SK-N-SH treated with all-trans-retinoic acid at 6 μM for 48 hours (cell line): Measurements from ENCODE around the gene GRK2.

Experiments
- ARNTL ChIP-seq: fragments of 450-650 bp; formaldehyde crosslinking; IDR thresholded peaks from 2 replicates; pipeline ENCODE4 v1.5.0; 2020; ENCODE audit warnings: low read depth, mild to moderate bottlenecking, moderate library complexity, borderline replicate concordance
- BACH2 ChIP-seq: fragments of 250-450 bp; sonication (Bioruptor Pico); IDR thresholded peaks from 2 replicates; pipeline ENCODE4 v1.9.0; 2021; ENCODE audit warnings: mild to moderate bottlenecking, borderline replicate concordance
- CSRNP3 ChIP-seq: fragments of 250-450 bp; sonication (Bioruptor Pico); IDR thresholded peaks from 2 replicates; pipeline ENCODE4 v1.5.1; 2021; ENCODE audit warnings: mild to moderate bottlenecking, moderate library complexity
- ESRRG ChIP-seq: fragments of 250-450 bp; sonication (Bioruptor Pico); IDR thresholded peaks from 2 replicates; pipeline ENCODE4 v1.6.1; 2021; ENCODE audit warnings: mild to moderate bottlenecking
- GLIS3 ChIP-seq: fragments of 250-450 bp; sonication (Bioruptor Pico); IDR thresholded peaks from 2 replicates; pipeline ENCODE4 v1.5.0; 2020; ENCODE audit warnings: mild to moderate bottlenecking, moderate library complexity
- RARB ChIP-seq: fragments of 250-450 bp; sonication (Bioruptor Pico); IDR thresholded peaks from 2 replicates; pipeline ENCODE4 v1.8.0; 2021; ENCODE audit warnings: mild to moderate bottlenecking, moderate library complexity
- TF ChIP-seq, protein P1 (sequence below): fragments of 250-450 bp; sonication (Bioruptor Pico); IDR thresholded peaks from 2 replicates; pipeline ENCODE4 v1.8.0; 2020; ENCODE audit warnings: mild to moderate bottlenecking, moderate library complexity, borderline replicate concordance
- TF ChIP-seq, protein P2 (sequence below): fragments of 250-450 bp; sonication (Bioruptor Pico); IDR thresholded peaks from 2 replicates; pipeline ENCODE4 v1.5.1; 2020; ENCODE audit warnings: low read depth, mild to moderate bottlenecking, moderate library complexity

DNA sequence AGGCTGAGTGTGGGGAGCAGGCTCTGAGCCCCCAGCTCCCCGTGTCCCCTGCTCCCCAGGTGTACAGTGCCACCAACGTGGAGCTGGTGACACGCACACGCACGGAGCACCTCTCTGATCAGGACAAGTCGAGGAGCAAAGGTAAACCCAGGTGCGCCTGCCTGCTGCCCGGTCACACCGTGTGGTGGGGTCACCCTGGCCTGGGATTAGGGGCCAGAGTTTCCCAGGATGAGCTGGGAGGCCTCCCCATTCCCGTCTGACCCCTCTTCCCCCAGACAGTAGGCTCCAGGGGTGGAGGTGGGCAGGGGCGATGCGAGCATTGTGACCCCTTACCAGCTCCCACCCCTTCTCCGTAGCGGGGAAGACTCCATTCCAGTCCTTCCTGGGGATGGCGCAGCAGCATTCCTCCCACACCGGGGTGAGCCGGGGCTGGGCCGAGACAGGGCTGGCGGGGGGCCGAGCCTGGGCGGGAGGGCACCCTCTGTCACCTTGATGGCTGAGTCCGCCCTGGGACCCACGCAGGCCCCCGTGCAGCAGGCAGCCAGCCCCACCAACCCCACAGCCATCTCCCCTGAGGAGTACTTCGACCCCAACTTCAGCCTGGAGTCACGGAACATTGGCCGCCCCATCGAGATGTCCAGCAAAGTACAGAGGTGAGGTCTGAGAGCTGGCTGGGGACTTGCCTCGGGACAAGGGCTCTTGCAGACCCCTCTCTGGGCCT, 33.4 kb downstream of the GRK2 start:
- TF ChIP-seq RARB (CRISPR knock-in tag) (no peak), CSRNP3 (CRISPR knock-in tag) (no peak), ESRRG (CRISPR knock-in tag) (no peak), ARNTL (CRISPR knock-in tag) (no peak), GLIS3 (CRISPR knock-in tag) (no peak), BACH2 (CRISPR knock-in tag) (no peak)
- TF ChIP-seq, protein P1, sequence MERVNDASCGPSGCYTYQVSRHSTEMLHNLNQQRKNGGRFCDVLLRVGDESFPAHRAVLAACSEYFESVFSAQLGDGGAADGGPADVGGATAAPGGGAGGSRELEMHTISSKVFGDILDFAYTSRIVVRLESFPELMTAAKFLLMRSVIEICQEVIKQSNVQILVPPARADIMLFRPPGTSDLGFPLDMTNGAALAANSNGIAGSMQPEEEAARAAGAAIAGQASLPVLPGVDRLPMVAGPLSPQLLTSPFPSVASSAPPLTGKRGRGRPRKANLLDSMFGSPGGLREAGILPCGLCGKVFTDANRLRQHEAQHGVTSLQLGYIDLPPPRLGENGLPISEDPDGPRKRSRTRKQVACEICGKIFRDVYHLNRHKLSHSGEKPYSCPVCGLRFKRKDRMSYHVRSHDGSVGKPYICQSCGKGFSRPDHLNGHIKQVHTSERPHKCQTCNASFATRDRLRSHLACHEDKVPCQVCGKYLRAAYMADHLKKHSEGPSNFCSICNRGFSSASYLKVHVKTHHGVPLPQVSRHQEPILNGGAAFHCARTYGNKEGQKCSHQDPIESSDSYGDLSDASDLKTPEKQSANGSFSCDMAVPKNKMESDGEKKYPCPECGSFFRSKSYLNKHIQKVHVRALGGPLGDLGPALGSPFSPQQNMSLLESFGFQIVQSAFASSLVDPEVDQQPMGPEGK (CRISPR knock-in tag): no peak
- TF ChIP-seq, protein P2, sequence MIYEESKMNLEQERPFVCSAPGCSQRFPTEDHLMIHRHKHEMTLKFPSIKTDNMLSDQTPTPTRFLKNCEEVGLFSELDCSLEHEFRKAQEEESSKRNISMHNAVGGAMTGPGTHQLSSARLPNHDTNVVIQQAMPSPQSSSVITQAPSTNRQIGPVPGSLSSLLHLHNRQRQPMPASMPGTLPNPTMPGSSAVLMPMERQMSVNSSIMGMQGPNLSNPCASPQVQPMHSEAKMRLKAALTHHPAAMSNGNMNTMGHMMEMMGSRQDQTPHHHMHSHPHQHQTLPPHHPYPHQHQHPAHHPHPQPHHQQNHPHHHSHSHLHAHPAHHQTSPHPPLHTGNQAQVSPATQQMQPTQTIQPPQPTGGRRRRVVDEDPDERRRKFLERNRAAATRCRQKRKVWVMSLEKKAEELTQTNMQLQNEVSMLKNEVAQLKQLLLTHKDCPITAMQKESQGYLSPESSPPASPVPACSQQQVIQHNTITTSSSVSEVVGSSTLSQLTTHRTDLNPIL (CRISPR knock-in tag): no peak
